Activated CD4-positive, CD25-positive, alpha-beta regulatory T cell treated with anti-CD3 and anti-CD28 coated beads, Interleukin-2, amount 50 U/mL, for 16 hours (primary cell): ENCODE measurements around the gene AP4M1.

Source experiments
- DNase-seq: peaks from one replicate; pipeline ENCODE4 v3.0.0-alpha.2; 2020; ENCODE audit warnings: low read depth, low spot score

AP4M1 gene

GRCh38 chr7:100087055-100087750, 14.2 kb upstream of the AP4M1 start:
- DNase-seq, result no peak

GRCh38 chr7:100088095-100088620, 13.3 kb upstream of the AP4M1 start:
- no peak for DNase-seq

GRCh38 chr7:100088621-100089457, 12.6 kb upstream of the AP4M1 start, which contains the start of gene COPS6:
Gene COPS6 (plus strand): TSS chr7:100088969. CDS start chr7:100088991, 22 bp downstream.
- peak; percentile 76 for DNase-seq

- no peak for DNase-seq
Measured at GRCh38 chr7:100089458-100090196, 11.8 kb upstream of the AP4M1 start.

GRCh38 chr7:100090527-100091410, 10.7 kb upstream of the AP4M1 start:
- DNase-seq, result no peak

- DNase-seq, result no peak
Measured at GRCh38 chr7:100091411-100092181, 9.8 kb upstream of the AP4M1 start.

- DNase-seq, result no peak
Measured at GRCh38 chr7:100093054-100093453, 8.4 kb upstream of the AP4M1 start.

GRCh38 chr7:100093498-100093897, 7.9 kb upstream of the AP4M1 start:
- DNase-seq, result no peak

GRCh38 chr7:100093925-100094486, 7.4 kb upstream of the AP4M1 start:
- DNase-seq, result no peak

GRCh38 chr7:100095289-100095688, 6.2 kb upstream of the AP4M1 start:
- no peak for DNase-seq

- DNase-seq, result no peak
Measured at GRCh38 chr7:100095704-100096103, 5.7 kb upstream of the AP4M1 start.

- no peak for DNase-seq
Measured at GRCh38 chr7:100098913-100099312, 2.5 kb upstream of the AP4M1 start.

- DNase-seq, result no peak
Measured at GRCh38 chr7:100099452-100099851, 2.0 kb upstream of the AP4M1 start.

GRCh38 chr7:100100420-100101015, 925 bp upstream of the AP4M1 start:
- DNase-seq, result peak; percentile 69

- no peak for DNase-seq
Measured at GRCh38 chr7:100102950-100103840, 1.8 kb downstream of the AP4M1 start.

GRCh38 chr7:100105534-100105933, 4.1 kb downstream of the AP4M1 start:
- no peak for DNase-seq

- no peak for DNase-seq
Measured at GRCh38 chr7:100106633-100107032, 5.2 kb downstream of the AP4M1 start.

GRCh38 chr7:100107125-100107737, 5.8 kb downstream of the AP4M1 start:
- no peak for DNase-seq
